ENCODE measurements around the gene DPP6.

DPP6 gene

GRCh38 chr7:154857728-154858681, 805.8 kb downstream of the DPP6 start:
- Histone ChIP-seq H3K9ac (no peak overlapping the region), H3K4me2 (ENCODE audit: low read length) (no peak overlapping the region), H2AFZ (no peak overlapping the region), H3K4me1 (peaks cover 6% of the 10 kb centered on the region), H3K9me3 (ENCODE audit: control insufficient read depth, low read length) (no peaks in the 10 kb centered on the region), H3K27ac (no peak overlapping the region), H3K79me2 (no peaks in the 10 kb centered on the region), H3K4me3 (ENCODE audit: low read depth, low read length) (no peak overlapping the region), H3K36me3 (ENCODE audit: control insufficient read depth, insufficient read depth, low read length) (no peaks in the 10 kb centered on the region), H3K27me3 (ENCODE audit: control insufficient read depth, insufficient read depth, low read length) (no peaks in the 10 kb centered on the region)
- peak; percentile 10 for TF ChIP-seq CTCF (IDR thresholded peaks at IDR 0.05)

DNA sequence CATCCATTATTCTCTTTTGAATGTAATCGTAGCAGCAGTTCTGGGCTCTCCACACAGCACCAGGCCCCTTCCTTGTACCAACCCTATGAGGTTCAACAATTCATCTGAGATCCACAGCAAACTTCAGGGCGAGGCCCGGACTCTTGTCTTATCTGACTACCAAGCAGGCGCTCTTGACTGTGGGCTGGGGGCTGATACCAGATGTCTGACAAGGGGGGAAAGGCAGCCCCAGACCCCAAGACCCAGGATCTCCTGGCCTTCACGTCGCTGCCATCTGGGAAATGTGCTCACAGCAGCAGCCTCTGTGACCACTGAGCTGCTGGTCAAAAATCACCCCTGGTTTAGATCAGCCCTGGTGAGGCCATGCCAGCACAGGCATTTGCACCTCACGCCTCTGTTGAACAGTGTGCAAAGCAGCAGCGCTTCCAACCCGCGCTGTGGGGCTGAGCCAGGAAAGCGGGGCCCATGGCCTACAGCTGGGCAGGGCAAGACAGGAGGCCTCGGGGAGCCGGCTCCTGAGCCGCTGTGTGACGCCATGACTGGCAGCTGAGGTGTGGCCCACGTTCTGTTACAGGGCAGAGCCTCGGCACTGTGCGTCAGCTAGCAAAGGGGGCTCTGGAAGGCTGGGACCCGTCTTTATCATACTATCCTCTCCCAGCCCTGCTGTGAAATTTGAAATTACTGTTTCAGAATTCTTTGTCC, 806.8 kb downstream of the DPP6 start:
- TF ChIP-seq CTCF (IDR thresholded peaks at IDR 0.05), result no peak
- Histone ChIP-seq H3K9ac (no peak overlapping the region), H2AFZ (no peak overlapping the region), H3K4me1 (peaks cover 6% of the 10 kb centered on the region), H3K27ac (no peak overlapping the region), H3K9me3 (ENCODE audit: control insufficient read depth, low read length) (no peaks in the 10 kb centered on the region), H3K4me3 (ENCODE audit: low read depth, low read length) (no peak overlapping the region), H3K79me2 (no peaks in the 10 kb centered on the region), H3K36me3 (ENCODE audit: control insufficient read depth, insufficient read depth, low read length) (no peaks in the 10 kb centered on the region), H3K4me2 (ENCODE audit: low read length) (no peak overlapping the region), H3K27me3 (ENCODE audit: control insufficient read depth, insufficient read depth, low read length) (no peaks in the 10 kb centered on the region)

GRCh38 chr7:154859747-154860620, 807.8 kb downstream of the DPP6 start:
- TF ChIP-seq CTCF (IDR thresholded peaks at IDR 0.05), result no peak
- Histone ChIP-seq H3K9me3 (ENCODE audit: control insufficient read depth, low read length) (no peaks in the 10 kb centered on the region), H3K4me3 (ENCODE audit: low read depth, low read length) (no peak overlapping the region), H2AFZ (no peak overlapping the region), H3K4me1 (peaks cover 6% of the 10 kb centered on the region), H3K4me2 (ENCODE audit: low read length) (no peak overlapping the region), H3K36me3 (ENCODE audit: control insufficient read depth, insufficient read depth, low read length) (no peaks in the 10 kb centered on the region), H3K79me2 (no peaks in the 10 kb centered on the region), H3K27me3 (ENCODE audit: control insufficient read depth, insufficient read depth, low read length) (no peaks in the 10 kb centered on the region), H3K27ac (no peak overlapping the region), H3K9ac (no peak overlapping the region)

GRCh38 chr7:154860621-154861375, 808.6 kb downstream of the DPP6 start:
- H3K4me2 ChIP-seq (ENCODE audit: low read length), result no peak overlapping the region
- peaks cover 6% of the 10 kb centered on the region for H3K4me1 ChIP-seq
- no peaks in the 10 kb centered on the region for H3K27me3 ChIP-seq (ENCODE audit: control insufficient read depth, insufficient read depth, low read length)
- no peak overlapping the region for H3K4me3 ChIP-seq (ENCODE audit: low read depth, low read length)
- no peak overlapping the region for H2AFZ ChIP-seq
- no peaks in the 10 kb centered on the region for H3K9me3 ChIP-seq (ENCODE audit: control insufficient read depth, low read length)
- H3K79me2 ChIP-seq, result no peaks in the 10 kb centered on the region
- no peak for TF ChIP-seq CTCF (IDR thresholded peaks at IDR 0.05)
- no peak overlapping the region for H3K9ac ChIP-seq
- no peak overlapping the region for H3K27ac ChIP-seq
- H3K36me3 ChIP-seq (ENCODE audit: control insufficient read depth, insufficient read depth, low read length), result no peaks in the 10 kb centered on the region
